GM19468 (cell line): Measurements from ENCODE around the gene OMP.

Experiments used
- ATAC-seq: cut with Tn5 transposase; IDR thresholded peaks from one replicate; pipeline ENCODE4 v1.9.1; 2021; ENCODE audit warnings: mild to moderate bottlenecking, moderate library complexity, moderate number of reproducible peaks; ENCODE audit not compliant: unreplicated experiment; ENCODE audit errors: extremely low read depth

The OMP gene

DNA sequence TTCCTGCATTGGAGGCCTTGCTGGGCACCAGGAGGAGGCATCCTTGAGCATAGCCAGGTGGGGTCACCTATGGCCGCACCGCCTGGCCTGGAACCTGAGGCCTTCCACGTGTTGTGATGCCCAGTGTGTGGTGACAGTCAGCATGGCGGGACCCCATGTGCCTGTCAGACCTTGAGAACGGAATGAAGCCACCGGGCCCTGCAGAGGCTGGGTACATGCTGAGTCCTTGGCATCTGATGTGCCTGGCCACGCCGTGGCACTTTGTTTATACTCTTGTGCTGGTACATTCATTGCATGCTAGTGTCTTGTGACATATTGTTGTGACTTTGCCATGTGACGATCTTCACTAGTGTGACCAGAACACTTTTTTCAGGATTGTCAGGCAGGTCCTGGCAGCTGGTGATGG lies 16.9 kb downstream of the OMP start:
- no peak for ATAC-seq

DNA sequence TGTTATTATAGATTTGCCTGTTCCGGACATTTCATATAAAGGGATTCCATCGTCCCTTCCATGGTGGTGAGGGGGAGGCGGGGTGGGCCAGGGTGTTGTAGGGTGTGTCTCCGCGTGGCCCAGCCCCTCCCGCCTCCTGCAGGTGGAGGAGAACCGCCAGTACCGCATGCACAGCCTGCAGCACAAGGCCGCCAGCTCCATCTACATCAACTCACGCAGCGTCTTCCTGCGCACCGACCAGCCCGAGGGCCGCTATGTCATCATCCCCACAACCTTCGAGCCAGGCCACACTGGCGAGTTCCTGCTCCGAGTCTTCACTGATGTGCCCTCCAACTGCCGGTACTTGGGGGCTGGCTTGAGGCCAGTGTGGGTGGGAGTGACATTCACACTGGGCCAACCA lies 17.9 kb downstream of the OMP start:
- ATAC-seq, result no peak

DNA sequence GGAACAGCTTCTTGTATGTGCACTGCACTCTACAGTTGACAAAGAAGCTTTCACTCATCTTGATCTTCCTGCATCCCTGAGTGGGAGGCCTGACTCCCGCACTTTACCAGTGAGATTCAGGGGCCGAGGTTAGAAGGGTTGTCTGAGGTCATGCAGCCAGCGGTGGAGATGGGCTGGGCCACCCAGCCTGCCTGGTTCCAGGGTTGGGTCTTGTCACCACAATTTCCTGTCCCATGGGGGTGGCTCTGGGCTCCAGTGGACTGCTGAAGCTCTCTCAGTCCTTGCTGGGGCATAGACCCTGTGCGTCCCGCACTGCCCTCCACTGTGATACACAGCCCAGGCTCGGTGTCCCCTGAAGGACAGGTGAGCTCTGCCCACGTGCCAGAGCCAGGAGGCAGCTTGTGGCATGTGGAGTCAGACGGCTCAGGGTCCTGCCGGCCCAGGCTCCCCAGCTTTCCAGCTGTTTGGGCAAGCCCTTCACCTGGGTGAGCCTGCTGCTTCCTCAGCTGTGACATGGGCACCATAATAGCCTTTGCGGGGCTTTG lies 18.5 kb downstream of the OMP start:
- no peak for ATAC-seq

DNA sequence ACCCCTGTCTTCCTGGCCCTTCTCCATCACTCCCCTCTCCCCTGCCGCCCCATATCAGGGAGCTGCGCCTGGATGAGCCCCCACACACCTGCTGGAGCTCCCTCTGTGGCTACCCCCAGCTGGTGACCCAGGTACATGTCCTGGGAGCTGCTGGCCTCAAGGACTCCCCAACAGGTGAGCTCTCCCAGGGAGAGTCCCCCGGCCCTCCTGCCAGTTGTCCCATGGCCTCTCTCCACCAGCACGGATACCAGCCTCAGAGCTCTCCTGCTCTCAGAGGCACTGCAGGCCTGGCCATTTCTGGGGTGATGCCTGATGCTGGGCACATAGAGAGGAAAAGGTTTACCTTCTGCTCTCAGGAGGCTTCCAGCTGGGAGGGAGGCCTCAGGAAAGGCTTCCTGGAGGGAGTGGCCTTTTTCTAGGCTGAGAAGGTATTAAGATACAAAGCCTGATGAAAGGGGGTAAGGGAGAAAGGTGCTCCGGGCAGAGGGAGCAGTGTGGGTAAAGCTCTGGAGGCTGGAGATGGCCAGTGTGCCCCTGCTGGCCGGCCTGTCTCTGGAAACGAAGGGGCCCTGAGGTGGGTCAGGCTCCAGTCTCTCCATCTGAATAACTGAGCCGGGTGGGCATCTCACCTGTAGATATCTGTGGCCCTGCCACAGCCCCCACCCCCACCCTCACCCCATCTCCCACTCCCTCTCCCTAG lies 19.4 kb downstream of the OMP start:
- no peak for ATAC-seq

DNA sequence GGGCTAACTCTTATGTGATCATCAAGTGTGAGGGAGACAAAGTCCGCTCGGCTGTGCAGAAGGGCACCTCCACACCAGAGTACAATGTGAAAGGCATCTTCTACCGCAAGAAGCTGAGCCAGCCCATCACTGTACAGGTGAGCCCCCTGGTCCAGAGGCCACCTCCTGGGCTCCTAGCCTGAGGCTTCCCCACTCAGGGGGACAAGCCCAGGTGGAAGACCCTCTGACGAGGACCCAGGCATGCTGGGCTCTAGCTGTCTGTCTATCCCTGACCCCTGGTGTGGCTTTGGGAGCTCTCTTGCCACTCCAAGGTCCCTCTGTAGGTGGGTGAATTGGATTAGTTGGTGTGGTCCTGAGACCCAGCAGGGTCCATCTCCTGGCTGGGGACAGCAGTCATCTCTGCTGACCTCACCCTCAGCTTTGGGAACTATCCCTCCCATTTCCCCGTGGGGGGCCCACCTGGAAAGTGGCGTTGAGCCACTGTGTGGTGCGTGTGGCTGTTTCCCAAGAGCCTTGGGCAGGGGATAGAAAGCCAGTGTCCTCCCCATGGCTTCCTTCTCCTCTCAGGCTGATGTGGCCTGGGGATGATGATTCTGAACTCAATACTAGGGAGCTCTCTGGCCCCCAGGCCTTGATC lies 20.1 kb downstream of the OMP start:
- no peak for ATAC-seq

DNA sequence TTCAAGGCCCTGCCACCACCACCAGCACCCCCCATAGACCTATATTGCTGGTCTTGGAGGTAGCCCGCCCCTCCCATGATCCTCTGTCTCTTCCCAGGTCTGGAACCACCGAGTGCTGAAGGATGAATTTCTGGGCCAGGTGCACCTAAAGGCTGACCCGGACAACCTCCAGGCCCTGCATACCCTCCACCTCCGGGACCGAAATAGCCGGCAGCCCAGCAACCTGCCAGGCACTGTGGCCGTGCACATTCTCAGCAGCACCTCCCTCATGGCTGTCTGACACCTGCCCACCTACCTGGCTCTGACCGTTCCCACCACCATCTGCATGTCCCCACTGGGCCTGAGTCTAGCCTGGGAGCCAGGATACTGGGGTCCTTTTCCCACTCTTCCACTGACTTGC lies 21.0 kb downstream of the OMP start:
- ATAC-seq, result no peak

DNA sequence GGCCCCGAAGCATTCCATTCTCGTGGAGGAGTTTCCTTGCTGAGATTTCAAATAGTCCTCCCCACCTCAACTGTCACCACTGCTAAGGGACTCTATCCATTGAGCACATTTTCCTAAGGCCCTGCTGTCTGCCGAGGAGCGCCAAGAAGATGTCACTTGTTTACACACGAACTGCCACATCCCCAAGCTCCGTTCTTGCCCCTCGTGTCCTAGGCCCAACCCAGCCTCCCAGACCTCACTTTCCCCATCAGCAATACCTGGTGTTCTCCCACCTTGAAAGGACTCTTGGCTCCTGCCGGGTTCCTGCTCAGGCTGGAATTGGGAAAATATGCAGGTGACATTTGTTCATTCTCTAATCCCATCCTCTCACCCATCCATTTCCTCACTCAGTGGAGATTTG lies 21.4 kb downstream of the OMP start:
- no peak for ATAC-seq

DNA sequence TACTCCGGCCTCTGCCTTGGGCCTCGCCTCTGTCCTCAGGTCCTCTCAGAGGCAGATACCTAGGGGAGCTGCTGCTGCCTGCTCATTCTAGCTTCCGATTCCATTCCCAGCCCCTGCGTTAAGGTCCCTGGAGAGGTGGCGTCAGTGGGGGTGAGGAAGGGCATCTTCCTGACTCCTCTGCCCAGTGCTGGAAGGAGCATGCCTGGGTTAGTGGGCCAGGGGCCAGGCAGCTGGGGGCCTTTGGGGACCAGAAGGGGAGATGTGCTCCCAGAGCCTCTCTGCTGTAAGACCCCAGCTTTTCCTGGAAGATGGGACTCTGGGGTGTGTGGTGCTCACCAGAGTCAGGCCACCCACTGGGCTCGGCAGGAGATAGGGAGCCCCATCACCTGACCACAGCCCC lies 21.8 kb downstream of the OMP start:
- no peak for ATAC-seq

DNA sequence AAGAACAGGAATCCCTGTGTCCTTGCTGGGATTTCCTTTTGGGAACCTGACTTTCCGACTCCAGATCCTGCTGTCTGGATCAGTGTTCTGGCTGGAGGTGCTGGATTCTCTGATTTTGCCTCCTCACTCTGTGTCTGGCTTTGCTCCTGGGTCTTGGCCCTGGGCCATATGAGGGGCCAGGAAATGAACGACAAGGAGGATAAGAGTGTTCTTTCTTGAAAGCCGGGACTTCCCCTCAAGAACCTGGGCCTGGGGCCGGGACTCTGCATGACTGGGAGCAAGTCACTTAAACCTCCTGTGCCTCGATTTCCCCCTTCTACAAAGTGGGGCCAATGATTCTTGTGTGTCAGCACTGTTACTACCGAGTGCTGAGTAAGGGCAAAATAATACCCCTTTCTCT lies 22.6 kb downstream of the OMP start:
- no peak for ATAC-seq

DNA sequence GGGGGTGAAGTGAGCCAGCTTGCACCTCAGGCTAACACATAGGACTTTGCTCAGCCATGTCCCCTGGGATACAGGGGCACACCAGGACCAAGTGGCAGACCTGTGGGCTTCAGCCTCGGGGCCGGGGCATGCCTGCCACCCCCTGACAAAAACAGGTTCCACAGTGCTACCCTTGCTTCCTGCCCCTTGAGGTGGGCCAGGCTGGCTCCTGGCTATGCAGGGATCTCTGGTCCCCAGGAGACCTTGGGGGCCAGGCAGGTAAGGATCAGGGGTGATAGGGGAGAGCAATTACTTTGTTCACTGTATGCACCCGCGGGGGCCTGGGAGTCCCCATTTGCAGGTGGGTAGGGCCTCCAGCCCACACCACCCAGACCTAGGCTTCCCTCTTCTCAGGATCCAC lies 23.1 kb downstream of the OMP start:
- ATAC-seq, result no peak

DNA sequence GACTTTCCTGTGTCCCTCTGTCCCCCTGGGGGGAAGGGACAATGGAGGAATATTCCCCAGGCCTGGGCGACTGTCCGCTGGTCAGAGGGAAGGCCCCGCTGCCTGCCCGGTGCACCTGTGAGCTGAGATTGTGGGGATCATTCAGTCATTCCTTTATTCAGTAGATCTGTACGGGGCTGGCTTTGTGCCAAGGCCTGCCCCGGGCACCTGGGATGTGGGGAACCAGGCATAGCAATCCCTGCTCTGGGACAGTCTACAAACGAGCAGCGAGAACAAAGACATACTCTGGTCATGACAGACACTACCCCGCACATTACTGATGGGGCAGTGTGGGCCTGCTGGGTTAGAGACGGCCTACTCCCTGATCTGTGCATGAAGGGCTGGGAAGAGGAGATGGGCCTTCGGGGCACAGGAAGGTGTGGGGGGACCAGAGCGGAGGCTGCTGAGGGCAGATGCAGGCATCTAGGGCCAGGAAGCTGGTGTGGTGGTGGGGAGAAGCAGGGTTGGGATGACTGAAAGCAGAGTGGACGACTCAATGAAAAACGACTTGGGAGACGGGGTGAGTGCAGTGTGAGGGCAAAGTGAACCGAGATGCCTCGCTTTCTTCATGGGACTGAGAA lies 23.6 kb downstream of the OMP start:
- no peak for ATAC-seq

DNA sequence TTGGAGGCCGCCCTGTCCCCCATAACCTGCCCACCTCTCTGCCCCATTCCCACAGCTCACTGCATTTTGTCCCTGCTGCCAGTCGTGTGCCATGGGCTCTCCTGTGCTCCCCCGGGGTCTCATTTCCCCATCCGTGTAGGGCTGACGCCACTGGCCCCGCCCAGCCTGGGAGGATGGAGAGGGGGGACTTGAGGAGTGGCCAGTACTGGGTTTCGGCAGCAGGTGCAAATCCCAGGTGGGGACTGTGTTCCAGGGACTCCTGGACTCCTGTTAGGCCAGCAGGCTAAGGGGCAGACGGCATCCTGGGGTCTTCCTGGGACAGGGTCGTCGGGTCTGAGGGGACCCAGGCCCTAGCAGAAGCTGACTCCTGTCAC lies 24.2 kb downstream of the OMP start:
- no peak for ATAC-seq

DNA sequence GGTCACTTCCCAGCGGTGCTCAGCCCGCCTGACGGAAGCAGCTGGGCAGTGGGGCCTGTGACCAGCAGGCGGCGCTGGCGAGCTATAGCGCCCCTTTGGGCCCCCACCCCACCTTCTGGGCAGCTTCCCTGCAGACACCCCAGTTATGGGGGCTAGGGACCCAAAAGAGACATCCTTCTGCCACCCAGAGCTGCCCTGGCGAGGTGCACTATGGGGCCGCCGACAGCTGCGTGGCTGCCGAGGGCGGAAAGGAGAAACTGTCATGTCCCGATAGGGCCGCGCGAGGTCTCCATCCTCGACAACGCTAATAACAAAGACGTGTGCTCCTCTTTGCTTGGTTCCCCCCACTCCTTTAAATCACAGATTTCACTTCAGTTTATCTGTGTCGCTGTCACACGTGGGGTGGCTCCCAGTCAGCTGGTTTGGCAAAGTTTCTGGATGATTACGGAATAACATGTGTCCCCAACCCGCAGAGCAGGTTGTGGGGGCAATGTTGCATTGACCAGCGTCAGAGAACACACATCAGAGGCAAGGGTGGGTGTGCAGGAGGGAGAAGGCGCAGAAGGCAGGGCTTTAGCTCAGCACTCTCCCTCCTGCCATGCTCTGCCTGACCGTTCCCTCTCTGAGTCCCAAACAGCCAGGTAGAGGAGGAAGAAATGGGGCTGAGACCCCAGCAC lies 24.7 kb downstream of the OMP start:
- ATAC-seq, result no peak

DNA sequence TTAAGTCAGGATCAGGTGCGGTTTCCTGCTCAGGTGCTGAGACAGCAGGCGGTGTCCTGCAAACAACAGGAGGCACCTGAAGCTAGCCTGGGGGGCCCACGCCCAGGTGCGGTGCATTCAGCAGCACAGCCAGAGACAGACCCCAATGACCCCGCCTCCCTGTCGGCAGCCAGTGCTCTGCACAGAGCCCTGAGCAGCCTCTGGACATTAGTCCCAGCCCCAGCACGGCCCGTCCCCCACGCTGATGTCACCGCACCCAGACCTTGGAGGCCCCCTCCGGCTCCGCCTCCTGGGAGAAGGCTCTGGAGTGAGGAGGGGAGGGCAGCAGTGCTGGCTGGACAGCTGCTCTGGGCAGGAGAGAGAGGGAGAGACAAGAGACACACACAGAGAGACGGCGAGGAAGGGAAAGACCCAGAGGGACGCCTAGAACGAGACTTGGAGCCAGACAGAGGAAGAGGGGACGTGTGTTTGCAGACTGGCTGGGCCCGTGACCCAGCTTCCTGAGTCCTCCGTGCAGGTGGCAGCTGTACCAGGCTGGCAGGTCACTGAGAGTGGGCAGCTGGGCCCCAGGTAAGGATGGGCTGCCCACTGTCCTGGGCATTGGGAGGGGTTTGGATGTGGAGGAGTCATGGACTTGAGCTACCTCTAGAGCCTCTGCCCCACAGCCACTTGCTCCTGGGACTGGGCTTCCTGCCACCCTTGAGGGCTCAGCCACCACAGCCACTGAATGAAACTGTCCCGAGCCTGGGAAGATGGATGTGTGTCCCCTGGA lies 25.5 kb downstream of the OMP start, which contains the start of gene MYO7A:
TSS of gene MYO7A (plus strand) at position 327 of the 772 bp plus-strand sequence. CDS start 2,389 bp downstream, outside the sequence.
- no peak for ATAC-seq

DNA sequence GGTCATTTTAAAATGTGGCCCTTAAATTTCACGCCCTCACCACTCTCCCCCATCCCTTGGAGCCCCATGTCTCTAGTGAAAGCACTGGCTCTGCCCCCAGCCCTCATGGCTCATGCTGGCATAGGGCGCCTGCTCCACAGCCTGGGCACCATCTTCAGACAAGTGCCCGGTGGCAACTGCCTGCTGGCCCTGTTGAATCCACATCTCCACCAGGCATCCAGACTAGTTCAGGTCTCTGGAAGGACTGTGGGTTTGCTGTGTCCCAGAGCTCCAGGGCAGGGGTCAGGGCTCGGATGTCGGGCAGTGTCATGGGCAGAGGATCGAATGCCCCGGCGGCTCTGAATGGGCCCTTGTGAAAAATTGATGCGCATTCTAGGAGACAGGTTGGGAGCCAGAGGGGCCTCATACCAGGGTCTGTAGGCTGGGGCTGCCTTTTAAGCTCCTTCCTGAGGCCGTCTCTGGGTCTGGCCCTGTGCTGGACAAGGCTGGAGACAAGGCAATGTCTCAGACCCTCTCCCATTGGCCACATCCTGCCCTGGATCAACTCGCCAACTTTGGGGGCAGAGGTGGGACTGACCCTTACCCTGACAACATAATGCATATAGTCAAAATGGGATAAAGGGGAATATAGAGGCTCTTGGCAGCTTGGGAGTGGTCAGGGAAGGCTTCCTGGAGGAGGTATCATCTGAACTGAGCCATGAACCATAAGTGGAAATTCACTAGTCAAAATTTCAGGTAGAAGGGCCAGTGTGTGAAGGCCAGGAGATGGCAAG lies 26.6 kb downstream of the OMP start:
- ATAC-seq, result no peak

DNA sequence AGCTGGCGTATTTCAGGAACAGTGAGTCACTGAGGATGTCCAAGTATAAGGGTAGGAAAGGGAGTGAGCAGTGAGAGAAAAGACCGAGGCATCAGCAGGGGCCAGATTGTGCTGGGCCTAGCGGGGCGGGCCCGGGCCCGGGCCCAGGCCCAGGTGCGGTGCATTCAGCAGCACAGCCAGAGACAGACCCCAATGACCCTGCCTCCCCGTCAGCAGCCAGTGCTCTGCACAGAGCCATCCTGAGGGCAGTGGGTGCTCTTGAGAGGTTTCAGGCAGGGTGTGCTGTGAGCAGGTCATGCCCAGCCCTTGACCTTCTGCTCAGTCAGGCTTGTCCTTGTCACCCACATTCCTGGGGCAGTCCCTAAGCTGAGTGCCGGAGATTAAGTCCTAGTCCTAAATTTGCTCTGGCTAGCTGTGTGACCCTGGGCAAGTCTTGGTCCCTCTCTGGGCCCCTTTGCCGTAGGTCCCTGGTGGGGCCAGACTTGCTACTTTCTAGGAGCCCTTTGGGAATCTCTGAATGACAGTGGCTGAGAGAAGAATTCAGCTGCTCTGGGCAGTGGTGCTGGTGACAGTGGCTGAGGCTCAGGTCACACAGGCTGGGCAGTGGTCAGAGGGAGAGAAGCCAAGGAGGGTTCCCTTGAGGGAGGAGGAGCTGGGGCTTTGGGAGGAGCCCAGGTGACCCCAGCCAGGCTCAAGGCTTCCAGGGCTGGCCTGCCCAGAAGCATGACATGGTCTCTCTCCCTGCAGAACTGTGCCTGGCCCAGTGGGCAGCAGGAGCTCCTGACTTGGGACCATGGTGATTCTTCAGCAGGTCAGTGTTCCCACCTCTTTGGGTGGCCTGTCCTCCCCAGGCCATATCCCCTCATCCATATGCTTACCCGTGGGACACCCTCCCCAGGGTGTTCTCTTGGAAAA lies 27.5 kb downstream of the OMP start:
- no peak for ATAC-seq

DNA sequence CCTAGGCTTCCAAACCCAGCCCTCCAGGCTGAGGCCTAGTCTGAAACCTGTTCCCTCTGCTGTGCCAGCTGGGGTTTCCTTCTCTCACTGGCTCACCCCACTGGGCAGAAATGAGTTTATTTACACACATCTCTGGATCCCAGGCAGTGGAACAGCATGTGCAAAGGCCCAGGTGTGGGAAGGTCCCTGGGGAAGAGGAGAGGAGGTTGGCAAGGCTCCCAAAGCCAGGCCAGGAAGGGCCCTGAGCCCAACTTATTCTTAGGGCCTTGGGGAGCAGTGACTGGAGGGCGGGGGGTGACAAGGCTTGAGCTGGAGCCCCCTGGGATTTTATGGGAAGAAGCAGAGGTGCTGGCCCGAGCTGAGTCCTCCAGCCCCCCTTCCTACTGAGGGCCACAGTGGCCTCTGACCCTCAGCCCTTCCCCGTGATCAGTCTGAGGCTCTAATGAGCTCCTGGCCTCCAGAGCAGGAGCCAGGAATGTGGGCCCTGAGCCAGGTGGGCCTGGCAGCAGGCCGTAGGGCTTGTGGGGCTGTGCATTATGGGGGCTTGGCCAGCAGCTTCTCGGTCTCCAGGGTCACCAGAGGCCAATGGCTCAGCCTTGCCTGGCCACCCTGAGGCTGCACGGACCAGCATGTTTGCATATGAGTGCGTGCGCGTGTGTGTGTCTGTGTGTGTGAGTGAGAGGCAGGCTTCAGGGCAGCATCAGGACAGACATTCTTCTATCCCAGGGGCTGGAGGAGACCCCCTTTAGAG lies 28.3 kb downstream of the OMP start:
- ATAC-seq, result no peak

DNA sequence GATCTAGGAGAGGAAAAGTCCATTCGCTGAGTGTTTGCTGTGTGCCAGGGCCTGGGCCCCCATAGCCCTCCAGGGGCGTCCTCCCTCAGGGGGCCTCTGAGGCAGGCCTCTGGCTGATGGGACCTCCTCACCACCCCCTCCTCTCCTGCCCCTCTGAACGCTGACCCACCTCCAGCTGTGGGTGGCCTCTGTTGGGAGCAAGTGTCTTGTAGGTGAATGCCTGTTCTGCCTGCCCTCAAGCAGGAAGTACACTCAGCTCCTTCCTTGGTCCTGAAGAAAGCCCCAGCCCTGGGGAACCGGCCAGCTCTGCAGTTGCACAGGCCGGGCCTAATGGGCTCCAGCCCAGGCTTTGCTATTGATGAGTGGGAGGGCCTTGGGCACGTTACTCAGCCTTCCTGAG lies 28.9 kb downstream of the OMP start:
- ATAC-seq, result no peak
